Activated CD4-positive, alpha-beta T cell treated with anti-CD3 and anti-CD28 coated beads, Interleukin-2, Interleukin-4, amounts not matched to agents 100 ng/mL and 50 ng/mL, durations not matched to agents 16 hours and 8 hours (primary cell): ENCODE data around the gene ARHGEF5.
"Not testable (repeated sequence)": the region's sequence is repeated elsewhere in the genome, so short reads cannot be mapped to it uniquely, and the experiment has no call there.

ENCODE experiments used
- DNase-seq: peaks from one replicate; pipeline ENCODE4 v3.0.0-alpha.2; 2020; ENCODE audit warnings: low spot score

Gene ARHGEF5

GRCh38 chr7:144355176-144355822 is at the start of gene ARHGEF5:
ARHGEF5 (plus strand) TSS chr7:144355402; CDS start chr7:144362670, 7,268 bp downstream.
- not testable (repeated sequence) for DNase-seq

- not testable (repeated sequence) for DNase-seq
These were observed 45.5 kb upstream of the ARHGEF5 start for GRCh38 chr7:144309702-144310101.

DNA sequence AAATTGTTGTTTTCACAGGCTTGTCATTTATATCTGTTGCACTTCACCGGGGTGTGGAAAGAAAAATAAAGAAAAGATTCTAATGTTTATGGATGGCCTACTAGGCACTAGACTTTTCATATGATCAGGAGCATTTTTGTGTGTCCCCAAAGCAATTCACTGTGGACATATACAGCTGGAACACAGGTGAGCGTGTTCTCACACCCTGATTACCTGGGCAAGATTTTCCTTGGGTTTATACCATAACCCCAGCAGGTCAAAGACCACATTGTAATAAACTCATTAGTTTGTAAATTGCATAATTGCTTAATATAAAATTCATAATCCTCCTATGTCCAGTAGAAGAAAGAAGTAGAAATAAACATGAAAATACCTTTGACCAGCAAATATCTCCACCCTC is 44.0 kb upstream of the ARHGEF5 start:
- DNase-seq = not testable (repeated sequence)

- not testable (repeated sequence) for DNase-seq
These were observed 43.2 kb upstream of the ARHGEF5 start, which contains the start of gene OR2A1 for GRCh38 chr7:144311872-144312469. OR2A1 (plus strand) TSS chr7:144312419; CDS start chr7:144318125, 5,706 bp downstream.

- not testable (repeated sequence) for DNase-seq
These were observed 37.7 kb upstream of the ARHGEF5 start for GRCh38 chr7:144317537-144317936.

- DNase-seq = not testable (repeated sequence)
These were observed 35.7 kb upstream of the ARHGEF5 start for GRCh38 chr7:144319547-144319946.

DNA sequence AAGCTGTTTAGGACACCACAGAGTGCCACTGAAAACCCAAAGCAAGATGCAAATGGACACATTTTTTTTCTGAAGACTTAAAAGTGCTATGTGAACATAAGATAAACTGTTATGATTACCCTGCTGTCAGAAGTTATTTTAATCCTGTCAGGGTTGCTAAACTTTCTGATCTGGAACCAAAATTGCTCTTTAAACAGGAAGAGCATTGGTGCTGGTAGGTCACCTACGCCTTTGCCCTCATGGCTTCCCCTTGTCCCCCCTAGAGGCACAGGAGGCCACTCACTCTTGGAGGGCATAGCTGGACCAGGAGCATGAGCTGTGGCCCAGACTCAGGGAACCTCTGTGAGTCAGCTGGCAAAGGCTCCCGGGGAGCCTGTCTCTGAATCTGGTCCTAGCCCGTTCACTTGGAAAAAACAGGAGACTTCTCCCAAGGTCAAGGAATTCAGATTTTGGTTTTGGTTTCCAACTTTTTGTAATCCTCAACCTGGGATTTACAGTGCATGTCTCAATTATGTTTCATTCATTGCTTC is 33.5 kb upstream of the ARHGEF5 start:
- not testable (repeated sequence) for DNase-seq

DNA sequence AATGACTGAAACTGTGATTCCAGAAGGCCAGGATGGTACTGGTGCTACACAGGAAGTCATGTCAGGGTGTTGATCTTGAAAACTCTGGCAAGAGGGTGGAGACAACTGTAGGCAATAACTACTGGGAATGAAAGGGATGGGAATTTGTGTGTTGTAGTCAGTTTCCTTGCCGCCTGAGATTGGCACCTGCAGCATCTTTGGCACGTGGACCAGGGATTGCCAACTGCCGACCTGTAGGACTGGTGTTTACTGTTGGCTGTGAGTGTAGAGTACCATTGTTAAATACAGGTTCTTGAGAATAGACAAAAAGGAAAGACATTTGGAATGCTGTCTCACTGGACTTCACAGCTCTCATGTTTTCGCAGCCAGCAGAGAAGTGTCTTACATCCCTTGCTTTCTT is 31.8 kb upstream of the ARHGEF5 start:
- DNase-seq = not testable (repeated sequence)

- DNase-seq = not testable (repeated sequence)
These were observed 29.3 kb upstream of the ARHGEF5 start for GRCh38 chr7:144325868-144326267.

DNA sequence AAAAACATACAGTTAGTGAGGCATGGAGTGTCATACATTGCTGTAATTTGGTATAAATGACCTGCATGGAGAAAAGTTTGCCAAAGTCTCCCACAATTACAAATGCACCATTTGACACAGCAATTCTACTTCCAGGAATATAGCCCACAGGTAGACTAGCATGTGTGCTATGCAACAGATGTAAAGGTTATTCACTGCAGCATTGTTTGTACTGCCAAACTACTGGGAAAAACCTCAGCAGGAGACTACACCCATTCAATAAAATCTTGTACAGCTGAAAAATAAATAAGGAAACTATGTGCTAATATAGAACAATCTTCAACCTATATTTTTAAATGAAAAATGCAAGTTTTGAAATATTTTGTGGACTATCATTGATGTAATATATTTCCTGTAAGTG is 25.2 kb upstream of the ARHGEF5 start:
- not testable (repeated sequence) for DNase-seq

- DNase-seq = not testable (repeated sequence)
These were observed 23.8 kb upstream of the ARHGEF5 start for GRCh38 chr7:144331221-144331995.

GRCh38 chr7:144331996-144332288 is 23.3 kb upstream of the ARHGEF5 start:
- DNase-seq = not testable (repeated sequence)

GRCh38 chr7:144348625-144349024 is 6.6 kb upstream of the ARHGEF5 start:
- DNase-seq = not testable (repeated sequence)

GRCh38 chr7:144351667-144352066 is 3.5 kb upstream of the ARHGEF5 start:
- DNase-seq = not testable (repeated sequence)

DNA sequence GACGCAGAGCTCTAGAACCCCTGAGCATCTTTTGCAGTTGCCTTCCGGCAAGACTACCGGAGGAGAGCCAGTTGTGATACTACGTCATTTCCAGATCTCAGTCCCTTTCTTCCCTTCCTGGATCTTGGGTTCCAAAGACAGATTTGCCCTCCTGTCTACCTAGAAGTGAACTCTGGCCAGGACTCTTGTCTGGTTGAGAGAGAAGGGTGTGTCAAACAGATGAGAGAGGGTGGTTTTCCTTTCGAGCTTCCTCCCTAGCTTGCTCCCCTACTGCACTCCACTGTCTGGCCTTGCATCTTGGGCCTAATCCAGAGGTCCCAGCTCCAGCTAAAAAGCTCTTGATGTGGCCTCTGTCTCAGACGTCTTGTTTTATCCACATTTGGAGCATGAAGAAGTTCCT is 983 bp downstream of the ARHGEF5 start:
- not testable (repeated sequence) for DNase-seq

DNA sequence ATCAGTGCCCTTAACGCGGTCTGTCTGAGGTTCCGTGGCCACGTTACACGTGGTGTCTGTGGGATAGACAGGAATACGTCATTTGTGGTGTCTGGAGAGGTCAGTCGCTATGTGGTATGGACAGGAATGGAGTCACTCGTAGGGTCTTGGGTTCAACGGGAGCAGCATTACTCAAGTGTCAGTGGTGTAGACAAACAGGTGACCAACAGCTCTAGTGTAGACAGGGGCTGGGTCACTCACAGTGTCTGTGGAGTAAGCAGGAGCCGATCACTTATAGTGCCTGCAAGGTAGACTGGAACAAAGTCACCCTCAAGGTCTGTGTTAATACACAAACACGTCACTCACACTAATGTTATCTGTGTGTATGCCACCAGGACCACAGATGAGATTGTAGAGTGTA is 1.7 kb downstream of the ARHGEF5 start:
- DNase-seq = not testable (repeated sequence)

DNA sequence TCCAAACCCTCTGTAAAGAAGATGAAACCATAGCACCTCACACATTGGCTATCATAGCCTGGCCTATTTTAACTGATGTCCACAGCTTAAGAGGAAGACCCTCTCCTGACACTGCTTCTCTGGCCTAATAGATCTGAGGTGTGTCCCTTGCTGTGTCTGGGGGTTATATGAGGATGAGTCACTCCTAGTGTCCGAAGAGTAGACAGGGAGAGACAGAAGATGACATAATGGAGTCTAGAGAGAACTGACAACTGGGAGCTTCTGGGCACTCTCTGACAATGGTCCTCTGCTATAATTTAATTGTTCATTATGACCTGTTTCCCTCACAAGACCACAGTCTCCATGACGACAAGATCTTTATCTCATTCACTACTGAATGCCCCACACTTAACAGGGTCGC is 6.9 kb downstream of the ARHGEF5 start:
- DNase-seq = not testable (repeated sequence)

DNA sequence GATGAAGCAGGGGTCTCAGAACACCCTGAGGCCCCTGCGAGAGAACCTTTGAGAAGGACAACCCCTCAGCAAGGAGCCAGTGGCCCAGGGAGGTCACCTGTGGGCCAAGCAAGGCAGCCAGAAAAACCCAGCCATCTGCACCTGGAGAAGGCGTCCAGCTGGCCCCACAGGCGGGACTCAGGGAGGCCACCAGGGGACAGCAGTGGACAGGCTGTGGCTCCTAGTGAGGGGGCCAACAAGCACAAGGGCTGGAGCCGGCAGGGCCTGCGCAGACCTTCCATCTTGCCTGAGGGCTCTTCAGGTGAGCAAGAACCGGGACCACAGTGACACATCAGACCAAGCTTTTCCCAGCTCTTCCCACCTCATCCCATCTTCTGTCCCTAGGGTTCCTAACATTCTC is 10.3 kb downstream of the ARHGEF5 start:
- DNase-seq = not testable (repeated sequence)

DNA sequence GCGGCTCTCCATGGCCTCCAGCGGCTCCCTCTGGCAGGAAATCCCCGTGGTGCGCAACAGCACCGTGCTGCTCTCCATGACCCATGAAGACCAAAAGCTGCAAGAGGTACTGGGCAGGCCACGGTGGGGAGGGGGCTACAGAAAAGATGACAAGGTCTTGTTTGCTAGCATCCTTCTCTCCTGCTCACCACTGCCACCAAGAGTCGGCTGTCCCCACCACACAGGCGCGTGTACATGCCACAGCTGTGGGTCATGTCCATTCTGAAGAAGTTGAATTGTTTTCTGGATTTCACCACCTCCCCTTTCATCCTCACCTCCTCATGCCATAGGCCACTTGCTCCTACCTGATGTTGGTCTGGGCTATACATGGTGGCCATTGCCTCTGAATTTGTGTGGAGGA is 12.0 kb downstream of the ARHGEF5 start:
- DNase-seq = not testable (repeated sequence)

DNA sequence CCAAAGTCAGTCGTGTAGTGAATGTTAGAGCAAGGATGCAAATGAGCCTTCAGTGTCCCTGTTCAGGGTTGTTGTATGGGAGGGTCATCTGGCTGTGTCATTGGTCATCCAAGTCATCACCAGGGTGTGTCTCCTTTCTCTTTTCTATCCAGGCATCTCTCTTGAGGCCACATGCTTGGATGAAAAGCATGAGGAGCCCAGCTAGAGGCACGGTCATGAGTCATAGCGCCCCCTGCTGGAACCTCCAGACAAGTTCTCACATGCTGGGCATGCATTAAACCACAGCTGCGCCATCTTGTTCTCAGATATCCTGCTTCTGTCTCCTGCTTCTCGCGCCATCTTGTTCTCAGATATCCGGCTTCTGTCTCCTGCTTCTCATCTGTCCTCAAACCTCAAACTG is 14.0 kb downstream of the ARHGEF5 start:
- DNase-seq = not testable (repeated sequence)

- DNase-seq = no peak
These were observed 23.4 kb downstream of the ARHGEF5 start for GRCh38 chr7:144378651-144379050.

- no peak for DNase-seq
These were observed 24.7 kb downstream of the ARHGEF5 start for GRCh38 chr7:144379776-144380384.
